ENCODE results near the gene NADK2. TPM values are rescaled to one million over a fixed set of nuclear protein-coding genes. Genes with fewer than 3 reads are reported as not detected.

Gene NADK2
- polyA plus RNA-seq, 1 of the 3 experiments (the other 2 are of a cell fraction): 7.6 TPM

- no peak overlapping the region for H3K27ac ChIP-seq (ENCODE audit: low read depth in 2 of 2, low read length in 1 of 2)
- H3K4me2 ChIP-seq: no peak overlapping the region
- POLR2A ChIA-PET: interaction anchor here (0.5 to 1.4 kb wide), 3 partner anchors 64 to 110 kb away, joined by 3 read pairs; partner anchors contain the start of gene NADK2
- CTCF ChIA-PET: interaction anchor here (0.6 to 3.1 kb wide), 30 partner anchors 9 to 515 kb away, joined by 3 to 21 read pairs (median 4); partner anchors contain the start of genes LMBRD2, NADK2, RANBP3L and SKP2
- peak; percentile 32 for DNase-seq
- H3K4me3 ChIP-seq (ENCODE audit: low read depth in 2 of 2, low read length in 1 of 2): no peak overlapping the region
- no peaks in the 10 kb centered on the region for H4K20me1 ChIP-seq (ENCODE audit: insufficient read depth)
- WGBS (ENCODE audit: low lambda C conversion rate): 81% methylated on average over 2 of the region's 2 CpGs
- no peaks in the 10 kb centered on the region for H3K9me3 ChIP-seq
- no peaks in the 10 kb centered on the region for H3K9me2 ChIP-seq
- H3K27me3 ChIP-seq (ENCODE audit: insufficient read depth): no peaks in the 10 kb centered on the region
- TF ChIP-seq YY1 (IDR thresholded peaks at IDR 0.05; ENCODE audit: low read depth): no peak
- TF ChIP-seq ELF1 (IDR thresholded peaks at IDR 0.05): no peak
- TF ChIP-seq EP300 (IDR thresholded peaks at IDR 0.05; ENCODE audit: borderline replicate concordance in 1 of 2, low read depth in 1 of 2, low read length in 1 of 2): no peak
- TF ChIP-seq USF2 (IDR thresholded peaks at IDR 0.05; ENCODE audit: borderline replicate concordance, low read depth, low read length): no peak
- TF ChIP-seq RAD21 (IDR thresholded peaks at IDR 0.05; ENCODE audit: low read length): peak; percentile 76
- no peak for TF ChIP-seq IRF3 (IDR thresholded peaks at IDR 0.05; ENCODE audit: low read depth, low read length)
- TF ChIP-seq SIN3A (IDR thresholded peaks at IDR 0.05; ENCODE audit: borderline replicate concordance, low read depth, low read length): no peak
- no peak for TF ChIP-seq ZBTB33 (IDR thresholded peaks at IDR 0.05; ENCODE audit: borderline replicate concordance, low read depth)
- TF ChIP-seq MXI1 (IDR thresholded peaks at IDR 0.05; ENCODE audit: low read depth, low read length): no peak
- no peak for TF ChIP-seq USF1 (IDR thresholded peaks at IDR 0.05; ENCODE audit: borderline replicate concordance, low read depth)
- no peak for TF ChIP-seq RXRA (IDR thresholded peaks at IDR 0.05; ENCODE audit: borderline replicate concordance, low read depth)
- TF ChIP-seq SMC3 (IDR thresholded peaks at IDR 0.05; ENCODE audit: low read depth, low read length): peak; percentile 63
- no peak for TF ChIP-seq FOXJ3 (CRISPR knock-in tag; IDR thresholded peaks at IDR 0.05)
- TF ChIP-seq TCF12 (IDR thresholded peaks at IDR 0.05): no peak
- peak; percentile 68 for TF ChIP-seq CTCF (IDR thresholded peaks at IDR 0.05)
- TF ChIP-seq MAX (IDR thresholded peaks at IDR 0.05; ENCODE audit: low read depth): no peak
- peaks cover 4% of the 10 kb centered on the region for H3F3A ChIP-seq (replicated peaks; ENCODE audit: insufficient read depth)
- H3K36me3 ChIP-seq (replicated peaks in 1 of 2; ENCODE audit: control insufficient read depth in 1 of 2, insufficient read depth in 2 of 2, low read length in 1 of 2): peaks cover 58 to 98% of the 10 kb centered on the region in 2 experiments
- no peaks in the 10 kb centered on the region for H3K4me1 ChIP-seq (ENCODE audit: control insufficient read depth in 1 of 2, insufficient read depth in 2 of 2, low read depth in 1 of 2, low read length in 1 of 2)
- H3K9ac ChIP-seq: no peak overlapping the region
- H3K79me2 ChIP-seq (ENCODE audit: insufficient read depth): no peaks in the 10 kb centered on the region; the same call in 1 of the 2 replicates
- no peak overlapping the region for H2AFZ ChIP-seq (ENCODE audit: low read depth)
Observed at GRCh38 chr5:36177715-36178523, 63.8 kb downstream of the NADK2 start.
